ENCODE measurements around the gene ENGASE. TPM values are rescaled to one million over a fixed set of nuclear protein-coding genes. Genes with fewer than 3 reads are reported as not detected.

Gene ENGASE
- total and polyA plus RNA-seq, 2 experiments from 2014 or later, result 9.0 to 27.1 TPM

DNA sequence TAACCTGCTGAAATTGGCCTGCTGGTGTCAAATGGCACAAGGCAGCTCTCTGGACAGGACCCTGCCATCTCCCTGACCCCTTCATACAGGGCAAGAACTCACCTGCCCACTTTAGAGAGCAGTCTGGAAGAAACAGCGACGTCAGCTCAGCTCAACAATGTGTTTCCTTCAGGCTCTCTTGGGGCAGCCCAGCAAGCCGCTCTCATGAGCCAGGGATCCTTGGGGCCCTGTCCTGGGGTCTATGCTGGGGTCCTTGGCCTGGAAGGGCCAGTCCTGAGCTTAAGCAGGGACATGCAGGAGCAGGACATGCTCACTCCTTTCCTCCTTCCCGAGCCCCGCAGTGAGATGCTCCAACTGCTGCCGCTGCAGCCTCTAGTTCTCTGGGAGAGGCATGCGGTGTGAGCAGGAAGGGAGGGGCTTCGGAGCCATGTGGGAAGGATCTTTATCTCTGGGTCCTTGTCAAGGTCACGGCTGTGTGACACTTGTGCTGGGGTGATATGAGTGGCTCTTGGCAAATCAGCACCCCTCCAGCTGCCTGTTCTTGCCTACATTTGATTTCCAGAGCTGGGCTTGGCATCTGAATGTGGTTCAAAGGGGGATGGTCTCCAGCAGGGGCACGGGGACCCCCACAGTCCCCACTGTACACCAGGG lies 47.2 kb upstream of the ENGASE start:
- H3K4me2 ChIP-seq, result no peak overlapping the region
- Mint-ChIP-seq H3K9me3 (no peaks in the 10 kb centered on the region; the same call in 2 of the 3 replicates), H3K4me1 (peaks cover 20% of the 10 kb centered on the region), H3K36me3 (ENCODE audit: low read depth) (no peaks in the 10 kb centered on the region; the same call in 2 of the 3 replicates), H3K27ac (no peak overlapping the region), H3K27me3 (ENCODE audit: insufficient read depth, low read depth, poor library complexity) (peaks cover 51% of the 10 kb centered on the region), H3K4me3 (no peak overlapping the region)
- DNase-seq (ENCODE audit: low spot score), result no peak
- H2AFZ ChIP-seq, result no peak overlapping the region
- H3K27me3 ChIP-seq (ENCODE audit: insufficient read depth), result peaks cover 42% of the 10 kb centered on the region
- H3K9me2 ChIP-seq (ENCODE audit: insufficient read depth), result no peaks in the 10 kb centered on the region
- H3K79me2 ChIP-seq (replicated peaks; ENCODE audit: insufficient read depth), result no peaks in the 10 kb centered on the region
- H3F3A ChIP-seq (replicated peaks; ENCODE audit: low read depth), result 0 out of 2 replicates have a peak, but pooled peaks cover 2% of the 10 kb centered on the region
- TF ChIP-seq, protein P1, sequence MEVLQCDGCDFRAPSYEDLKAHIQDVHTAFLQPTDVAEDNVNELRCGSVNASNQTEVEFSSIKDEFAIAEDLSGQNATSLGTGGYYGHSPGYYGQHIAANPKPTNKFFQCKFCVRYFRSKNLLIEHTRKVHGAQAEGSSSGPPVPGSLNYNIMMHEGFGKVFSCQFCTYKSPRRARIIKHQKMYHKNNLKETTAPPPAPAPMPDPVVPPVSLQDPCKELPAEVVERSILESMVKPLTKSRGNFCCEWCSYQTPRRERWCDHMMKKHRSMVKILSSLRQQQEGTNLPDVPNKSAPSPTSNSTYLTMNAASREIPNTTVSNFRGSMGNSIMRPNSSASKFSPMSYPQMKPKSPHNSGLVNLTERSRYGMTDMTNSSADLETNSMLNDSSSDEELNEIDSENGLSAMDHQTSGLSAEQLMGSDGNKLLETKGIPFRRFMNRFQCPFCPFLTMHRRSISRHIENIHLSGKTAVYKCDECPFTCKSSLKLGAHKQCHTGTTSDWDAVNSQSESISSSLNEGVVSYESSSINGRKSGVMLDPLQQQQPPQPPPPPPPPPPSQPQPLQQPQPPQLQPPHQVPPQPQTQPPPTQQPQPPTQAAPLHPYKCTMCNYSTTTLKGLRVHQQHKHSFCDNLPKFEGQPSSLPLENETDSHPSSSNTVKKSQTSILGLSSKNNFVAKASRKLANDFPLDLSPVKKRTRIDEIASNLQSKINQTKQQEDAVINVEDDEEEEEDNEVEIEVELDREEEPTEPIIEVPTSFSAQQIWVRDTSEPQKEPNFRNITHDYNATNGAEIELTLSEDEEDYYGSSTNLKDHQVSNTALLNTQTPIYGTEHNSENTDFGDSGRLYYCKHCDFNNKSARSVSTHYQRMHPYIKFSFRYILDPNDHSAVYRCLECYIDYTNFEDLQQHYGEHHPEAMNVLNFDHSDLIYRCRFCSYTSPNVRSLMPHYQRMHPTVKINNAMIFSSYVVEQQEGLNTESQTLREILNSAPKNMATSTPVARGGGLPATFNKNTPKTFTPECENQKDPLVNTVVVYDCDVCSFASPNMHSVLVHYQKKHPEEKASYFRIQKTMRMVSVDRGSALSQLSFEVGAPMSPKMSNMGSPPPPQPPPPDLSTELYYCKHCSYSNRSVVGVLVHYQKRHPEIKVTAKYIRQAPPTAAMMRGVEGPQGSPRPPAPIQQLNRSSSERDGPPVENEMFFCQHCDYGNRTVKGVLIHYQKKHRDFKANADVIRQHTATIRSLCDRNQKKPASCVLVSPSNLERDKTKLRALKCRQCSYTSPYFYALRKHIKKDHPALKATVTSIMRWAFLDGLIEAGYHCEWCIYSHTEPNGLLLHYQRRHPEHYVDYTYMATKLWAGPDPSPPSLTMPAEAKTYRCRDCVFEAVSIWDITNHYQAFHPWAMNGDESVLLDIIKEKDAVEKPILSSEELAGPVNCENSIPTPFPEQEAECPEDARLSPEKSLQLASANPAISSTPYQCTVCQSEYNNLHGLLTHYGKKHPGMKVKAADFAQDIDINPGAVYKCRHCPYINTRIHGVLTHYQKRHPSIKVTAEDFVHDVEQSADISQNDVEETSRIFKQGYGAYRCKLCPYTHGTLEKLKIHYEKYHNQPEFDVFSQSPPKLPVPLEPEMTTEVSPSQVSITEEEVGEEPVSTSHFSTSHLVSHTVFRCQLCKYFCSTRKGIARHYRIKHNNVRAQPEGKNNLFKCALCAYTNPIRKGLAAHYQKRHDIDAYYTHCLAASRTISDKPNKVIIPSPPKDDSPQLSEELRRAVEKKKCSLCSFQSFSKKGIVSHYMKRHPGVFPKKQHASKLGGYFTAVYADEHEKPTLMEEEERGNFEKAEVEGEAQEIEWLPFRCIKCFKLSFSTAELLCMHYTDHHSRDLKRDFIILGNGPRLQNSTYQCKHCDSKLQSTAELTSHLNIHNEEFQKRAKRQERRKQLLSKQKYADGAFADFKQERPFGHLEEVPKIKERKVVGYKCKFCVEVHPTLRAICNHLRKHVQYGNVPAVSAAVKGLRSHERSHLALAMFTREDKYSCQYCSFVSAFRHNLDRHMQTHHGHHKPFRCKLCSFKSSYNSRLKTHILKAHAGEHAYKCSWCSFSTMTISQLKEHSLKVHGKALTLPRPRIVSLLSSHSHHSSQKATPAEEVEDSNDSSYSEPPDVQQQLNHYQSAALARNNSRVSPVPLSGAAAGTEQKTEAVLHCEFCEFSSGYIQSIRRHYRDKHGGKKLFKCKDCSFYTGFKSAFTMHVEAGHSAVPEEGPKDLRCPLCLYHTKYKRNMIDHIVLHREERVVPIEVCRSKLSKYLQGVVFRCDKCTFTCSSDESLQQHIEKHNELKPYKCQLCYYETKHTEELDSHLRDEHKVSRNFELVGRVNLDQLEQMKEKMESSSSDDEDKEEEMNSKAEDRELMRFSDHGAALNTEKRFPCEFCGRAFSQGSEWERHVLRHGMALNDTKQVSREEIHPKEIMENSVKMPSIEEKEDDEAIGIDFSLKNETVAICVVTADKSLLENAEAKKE (CRISPR knock-in tag; IDR thresholded peaks at IDR 0.05), result no peak
- TF ChIP-seq, protein P2, sequence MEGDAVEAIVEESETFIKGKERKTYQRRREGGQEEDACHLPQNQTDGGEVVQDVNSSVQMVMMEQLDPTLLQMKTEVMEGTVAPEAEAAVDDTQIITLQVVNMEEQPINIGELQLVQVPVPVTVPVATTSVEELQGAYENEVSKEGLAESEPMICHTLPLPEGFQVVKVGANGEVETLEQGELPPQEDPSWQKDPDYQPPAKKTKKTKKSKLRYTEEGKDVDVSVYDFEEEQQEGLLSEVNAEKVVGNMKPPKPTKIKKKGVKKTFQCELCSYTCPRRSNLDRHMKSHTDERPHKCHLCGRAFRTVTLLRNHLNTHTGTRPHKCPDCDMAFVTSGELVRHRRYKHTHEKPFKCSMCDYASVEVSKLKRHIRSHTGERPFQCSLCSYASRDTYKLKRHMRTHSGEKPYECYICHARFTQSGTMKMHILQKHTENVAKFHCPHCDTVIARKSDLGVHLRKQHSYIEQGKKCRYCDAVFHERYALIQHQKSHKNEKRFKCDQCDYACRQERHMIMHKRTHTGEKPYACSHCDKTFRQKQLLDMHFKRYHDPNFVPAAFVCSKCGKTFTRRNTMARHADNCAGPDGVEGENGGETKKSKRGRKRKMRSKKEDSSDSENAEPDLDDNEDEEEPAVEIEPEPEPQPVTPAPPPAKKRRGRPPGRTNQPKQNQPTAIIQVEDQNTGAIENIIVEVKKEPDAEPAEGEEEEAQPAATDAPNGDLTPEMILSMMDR (conservative IDR thresholded peaks at IDR 0.05; ENCODE audit: low read depth in 2 of 2), result no peak
- TF ChIP-seq ZNF114 (CRISPR knock-in tag; IDR thresholded peaks at IDR 0.05), result no peak
- TF ChIP-seq, protein P3, sequence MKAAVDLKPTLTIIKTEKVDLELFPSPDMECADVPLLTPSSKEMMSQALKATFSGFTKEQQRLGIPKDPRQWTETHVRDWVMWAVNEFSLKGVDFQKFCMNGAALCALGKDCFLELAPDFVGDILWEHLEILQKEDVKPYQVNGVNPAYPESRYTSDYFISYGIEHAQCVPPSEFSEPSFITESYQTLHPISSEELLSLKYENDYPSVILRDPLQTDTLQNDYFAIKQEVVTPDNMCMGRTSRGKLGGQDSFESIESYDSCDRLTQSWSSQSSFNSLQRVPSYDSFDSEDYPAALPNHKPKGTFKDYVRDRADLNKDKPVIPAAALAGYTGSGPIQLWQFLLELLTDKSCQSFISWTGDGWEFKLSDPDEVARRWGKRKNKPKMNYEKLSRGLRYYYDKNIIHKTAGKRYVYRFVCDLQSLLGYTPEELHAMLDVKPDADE (IDR thresholded peaks at IDR 0.05), result no peak
- TF ChIP-seq, protein P4, sequence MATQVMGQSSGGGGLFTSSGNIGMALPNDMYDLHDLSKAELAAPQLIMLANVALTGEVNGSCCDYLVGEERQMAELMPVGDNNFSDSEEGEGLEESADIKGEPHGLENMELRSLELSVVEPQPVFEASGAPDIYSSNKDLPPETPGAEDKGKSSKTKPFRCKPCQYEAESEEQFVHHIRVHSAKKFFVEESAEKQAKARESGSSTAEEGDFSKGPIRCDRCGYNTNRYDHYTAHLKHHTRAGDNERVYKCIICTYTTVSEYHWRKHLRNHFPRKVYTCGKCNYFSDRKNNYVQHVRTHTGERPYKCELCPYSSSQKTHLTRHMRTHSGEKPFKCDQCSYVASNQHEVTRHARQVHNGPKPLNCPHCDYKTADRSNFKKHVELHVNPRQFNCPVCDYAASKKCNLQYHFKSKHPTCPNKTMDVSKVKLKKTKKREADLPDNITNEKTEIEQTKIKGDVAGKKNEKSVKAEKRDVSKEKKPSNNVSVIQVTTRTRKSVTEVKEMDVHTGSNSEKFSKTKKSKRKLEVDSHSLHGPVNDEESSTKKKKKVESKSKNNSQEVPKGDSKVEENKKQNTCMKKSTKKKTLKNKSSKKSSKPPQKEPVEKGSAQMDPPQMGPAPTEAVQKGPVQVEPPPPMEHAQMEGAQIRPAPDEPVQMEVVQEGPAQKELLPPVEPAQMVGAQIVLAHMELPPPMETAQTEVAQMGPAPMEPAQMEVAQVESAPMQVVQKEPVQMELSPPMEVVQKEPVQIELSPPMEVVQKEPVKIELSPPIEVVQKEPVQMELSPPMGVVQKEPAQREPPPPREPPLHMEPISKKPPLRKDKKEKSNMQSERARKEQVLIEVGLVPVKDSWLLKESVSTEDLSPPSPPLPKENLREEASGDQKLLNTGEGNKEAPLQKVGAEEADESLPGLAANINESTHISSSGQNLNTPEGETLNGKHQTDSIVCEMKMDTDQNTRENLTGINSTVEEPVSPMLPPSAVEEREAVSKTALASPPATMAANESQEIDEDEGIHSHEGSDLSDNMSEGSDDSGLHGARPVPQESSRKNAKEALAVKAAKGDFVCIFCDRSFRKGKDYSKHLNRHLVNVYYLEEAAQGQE (IDR thresholded peaks at IDR 0.05; ENCODE audit: unreplicated experiment), result no peak
- TF ChIP-seq POLR2AphosphoS5 (IDR thresholded peaks at IDR 0.05; ENCODE audit: low read depth), result no peak
- no peak for TF ChIP-seq NANOG (IDR thresholded peaks at IDR 0.05; ENCODE audit: borderline replicate concordance)
- no peak for TF ChIP-seq STAT1 (IDR thresholded peaks at IDR 0.05; ENCODE audit: unreplicated experiment)
- no peak for TF ChIP-seq CREB1 (CRISPR knock-in tag; IDR thresholded peaks at IDR 0.05; ENCODE audit: low read depth)
- TF ChIP-seq JUNB (IDR thresholded peaks at IDR 0.05; ENCODE audit: unreplicated experiment), result no peak
- TF ChIP-seq EZH2phosphoT487 (IDR thresholded peaks at IDR 0.05; ENCODE audit: unreplicated experiment), result no peak
- TF ChIP-seq ZNF331 (CRISPR knock-in tag; IDR thresholded peaks at IDR 0.05; ENCODE audit: low read depth), result no peak
- no peak for TF ChIP-seq EZH2 (IDR thresholded peaks at IDR 0.05; ENCODE audit: low read depth, unreplicated experiment)
- peaks cover 7% of the 10 kb centered on the region for H3K4me1 ChIP-seq (ENCODE audit: insufficient read depth)
- H3K4me3 ChIP-seq, result no peak overlapping the region
- no peaks in the 10 kb centered on the region for H4K20me1 ChIP-seq (replicated peaks; ENCODE audit: insufficient read depth)
- H3K36me3 ChIP-seq (ENCODE audit: insufficient read depth), result no peaks in the 10 kb centered on the region
- H3K27ac ChIP-seq (ENCODE audit: low read depth), result no peak overlapping the region
- no peak for ATAC-seq

Measured in GM23338 (cell line).